Kidney epithelial cell (primary cell): ENCODE measurements around the gene PCBP3. TPM values are rescaled to one million over a fixed set of nuclear protein-coding genes. Genes with fewer than 3 reads are reported as not detected.

Source experiments
- DNase-seq: peaks from one replicate; pipeline ENCODE4 v3.0.0-alpha.2; 2010; ENCODE audit warnings: low read depth
- H3K27me3 ChIP-seq: 2 replicates; pipeline ENCODE4 v1.6.0; 2011; ENCODE audit warnings: low read length; ENCODE audit not compliant: control insufficient read depth, insufficient read depth
- H3K36me3 ChIP-seq: 2 replicates; pipeline ENCODE4 v1.5.1; 2011; ENCODE audit warnings: low read length; ENCODE audit not compliant: control insufficient read depth, insufficient read depth
- H3K4me3 ChIP-seq: 2 replicates; pipeline ENCODE4 v1.5.1; 2011; ENCODE audit warnings: low read depth, mild to moderate bottlenecking, control low read depth, low read length
- total RNA-seq: library from RNA; depleted of rRNA; stranded (reverse); fragments of >200 nt; gene quantifications from 2 replicates; pipeline ENCODE4 v1.2.3, GENCODE V29; 2015
- TF ChIP-seq, protein P1 (sequence below): IDR thresholded peaks from 2 replicates; pipeline ENCODE4 v1.5.1; 2011; ENCODE audit warnings: mild to moderate bottlenecking, moderate library complexity, low read length, control low read depth, inconsistent platforms; ENCODE audit not compliant: insufficient read depth, poor library complexity, severe bottlenecking

Gene PCBP3
- total RNA-seq, 1 donor from 2014 or later = 1.3 TPM

DNA sequence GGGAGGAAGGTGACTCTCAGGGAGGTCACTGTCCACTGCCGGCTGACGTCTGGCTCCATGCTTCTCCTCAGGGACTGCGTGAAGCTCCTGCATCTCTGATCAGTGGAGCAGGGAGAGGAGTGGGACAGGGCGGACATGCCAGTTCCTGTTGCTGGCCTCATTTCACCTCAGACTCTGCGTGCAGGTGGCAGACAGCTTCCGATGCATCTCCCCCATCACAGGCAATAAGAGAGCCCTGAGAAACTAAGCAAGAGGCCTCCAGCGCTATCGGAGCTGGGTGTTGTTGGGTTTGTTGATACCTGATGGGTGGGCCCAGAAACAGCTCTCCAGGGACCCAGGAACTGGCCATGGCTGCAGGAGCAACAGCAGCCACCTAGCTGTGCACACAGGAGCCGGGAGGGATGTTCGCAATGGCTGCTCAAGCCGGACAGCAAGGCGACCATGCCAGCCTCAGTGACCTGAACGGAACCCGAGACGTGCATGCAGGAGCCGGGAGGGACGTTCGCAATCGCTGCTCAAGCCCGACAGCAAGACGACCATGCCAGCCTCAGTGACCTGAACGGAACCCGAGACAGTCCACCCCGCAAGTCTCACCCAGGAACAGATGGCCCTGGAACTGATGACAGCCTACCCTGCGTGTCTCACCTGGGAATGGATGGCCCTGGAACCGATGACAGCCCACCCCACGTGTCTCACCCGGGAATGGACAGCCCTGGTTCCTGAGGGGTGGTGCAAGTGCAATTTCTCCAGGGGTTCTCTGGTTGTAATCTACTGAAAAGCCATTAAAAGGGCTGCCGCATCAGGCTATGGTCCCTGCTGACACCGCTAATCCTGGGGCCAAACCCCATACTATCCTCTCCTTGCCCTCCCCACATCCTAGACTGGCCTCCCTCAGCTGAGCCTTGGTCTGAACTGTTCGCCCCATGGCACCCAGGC is 14.2 kb upstream of the PCBP3 start:
- no peak overlapping the region for H3K4me3 ChIP-seq
- TF ChIP-seq, protein P1, sequence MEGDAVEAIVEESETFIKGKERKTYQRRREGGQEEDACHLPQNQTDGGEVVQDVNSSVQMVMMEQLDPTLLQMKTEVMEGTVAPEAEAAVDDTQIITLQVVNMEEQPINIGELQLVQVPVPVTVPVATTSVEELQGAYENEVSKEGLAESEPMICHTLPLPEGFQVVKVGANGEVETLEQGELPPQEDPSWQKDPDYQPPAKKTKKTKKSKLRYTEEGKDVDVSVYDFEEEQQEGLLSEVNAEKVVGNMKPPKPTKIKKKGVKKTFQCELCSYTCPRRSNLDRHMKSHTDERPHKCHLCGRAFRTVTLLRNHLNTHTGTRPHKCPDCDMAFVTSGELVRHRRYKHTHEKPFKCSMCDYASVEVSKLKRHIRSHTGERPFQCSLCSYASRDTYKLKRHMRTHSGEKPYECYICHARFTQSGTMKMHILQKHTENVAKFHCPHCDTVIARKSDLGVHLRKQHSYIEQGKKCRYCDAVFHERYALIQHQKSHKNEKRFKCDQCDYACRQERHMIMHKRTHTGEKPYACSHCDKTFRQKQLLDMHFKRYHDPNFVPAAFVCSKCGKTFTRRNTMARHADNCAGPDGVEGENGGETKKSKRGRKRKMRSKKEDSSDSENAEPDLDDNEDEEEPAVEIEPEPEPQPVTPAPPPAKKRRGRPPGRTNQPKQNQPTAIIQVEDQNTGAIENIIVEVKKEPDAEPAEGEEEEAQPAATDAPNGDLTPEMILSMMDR = no peak
- peaks cover 9% of the 10 kb centered on the region for H3K27me3 ChIP-seq
- H3K36me3 ChIP-seq = no peaks in the 10 kb centered on the region
- DNase-seq = no peak

DNA sequence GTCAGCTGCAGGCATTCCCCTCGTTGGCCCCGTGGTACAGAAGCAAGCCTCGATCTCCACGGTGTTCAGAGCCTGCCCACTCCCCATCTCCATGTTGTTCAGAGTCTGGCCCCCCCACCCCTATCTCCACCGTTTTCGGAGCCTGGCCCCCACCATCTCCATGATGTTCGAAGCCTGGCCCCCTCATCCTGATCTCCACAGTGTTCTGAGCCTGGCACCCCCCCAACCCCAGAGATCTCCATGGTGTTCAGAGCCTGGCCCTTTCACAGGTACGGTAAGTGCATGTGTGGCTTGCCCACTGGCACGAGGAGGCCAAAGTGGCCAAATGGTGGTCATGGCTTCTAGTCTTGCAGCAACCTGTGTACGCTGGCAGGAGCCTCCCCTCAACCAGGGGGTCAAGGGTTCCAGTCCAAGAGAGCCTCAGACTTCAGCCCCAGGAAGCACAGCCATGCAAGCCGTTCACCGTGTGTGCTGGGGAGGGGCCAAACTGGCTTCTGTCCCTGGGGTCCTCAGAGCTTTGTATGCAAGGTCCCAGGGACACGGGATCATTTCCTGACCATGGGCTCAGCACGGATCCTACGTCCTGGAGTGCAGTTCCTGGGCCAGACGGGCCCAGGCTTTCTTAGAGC is 13.3 kb upstream of the PCBP3 start:
- Histone ChIP-seq H3K27me3 (peaks cover 9% of the 10 kb centered on the region), H3K36me3 (no peaks in the 10 kb centered on the region), H3K4me3 (no peak overlapping the region)
- TF ChIP-seq, protein P1 = no peak
- no peak for DNase-seq

DNA sequence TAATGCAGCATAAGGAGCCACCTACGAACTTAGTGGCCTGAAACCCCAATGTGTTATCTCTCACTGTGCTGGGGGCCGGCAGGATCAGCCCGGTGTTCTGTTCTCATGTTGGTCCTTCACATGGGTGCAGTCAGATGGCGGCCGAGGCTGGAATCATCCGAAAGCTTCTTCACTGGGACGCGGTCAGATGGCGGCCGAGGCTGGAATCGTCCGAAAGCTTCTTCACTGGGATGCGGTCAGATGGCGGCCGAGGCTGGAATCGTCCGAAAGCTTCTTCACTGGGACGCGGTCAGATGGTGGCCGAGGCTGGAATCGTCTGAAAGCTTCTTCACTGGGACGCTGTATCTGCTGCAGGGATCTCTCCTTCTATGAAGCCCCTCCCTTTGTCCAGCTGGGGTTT is 12.6 kb upstream of the PCBP3 start:
- Histone ChIP-seq H3K27me3 (peaks cover 9% of the 10 kb centered on the region), H3K36me3 (no peaks in the 10 kb centered on the region), H3K4me3 (no peak overlapping the region)
- DNase-seq = no peak
- TF ChIP-seq, protein P1 = no peak

DNA sequence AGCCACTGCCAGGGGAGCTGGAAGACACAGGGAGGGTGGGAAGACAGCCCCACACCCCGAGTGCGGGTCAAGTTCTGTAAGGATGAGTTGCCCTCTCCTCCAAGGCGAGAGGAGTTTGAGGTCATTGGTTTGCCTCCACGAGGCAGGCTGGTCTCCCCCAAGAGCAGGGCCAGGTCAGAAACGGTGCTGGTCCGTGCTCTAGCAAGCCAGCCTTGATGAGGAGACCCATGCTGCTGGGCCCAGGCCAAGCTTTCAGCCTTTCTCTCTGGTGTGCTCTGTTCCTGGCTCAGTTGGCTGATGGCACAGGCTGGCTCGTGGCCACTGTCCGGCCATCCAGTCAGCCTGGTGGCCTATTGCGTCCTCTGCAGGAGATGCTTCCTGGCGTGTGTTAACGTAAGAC is 12.0 kb upstream of the PCBP3 start:
- Histone ChIP-seq H3K27me3 (peaks cover 9% of the 10 kb centered on the region), H3K4me3 (no peak overlapping the region), H3K36me3 (no peaks in the 10 kb centered on the region)
- TF ChIP-seq, protein P1 = no peak
- DNase-seq = no peak

DNA sequence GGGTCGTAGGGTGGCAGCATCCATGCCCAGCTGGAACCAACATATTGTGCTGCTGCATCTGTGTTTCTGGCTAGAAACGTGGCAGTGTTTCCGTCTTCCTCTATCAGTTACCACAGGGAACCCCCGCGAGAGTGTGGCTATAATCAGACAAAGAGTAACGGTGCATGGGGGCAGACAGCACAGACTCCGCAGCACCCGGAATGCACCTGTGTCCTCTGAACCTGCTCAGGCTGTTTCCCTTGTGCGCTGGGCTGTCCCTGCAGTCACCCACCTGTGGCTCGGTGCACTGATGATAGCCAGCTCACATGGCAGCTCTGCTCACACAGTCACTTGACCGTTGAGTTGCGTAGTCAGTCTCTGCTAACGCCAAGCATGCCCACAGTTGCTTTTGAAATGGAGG is 11.4 kb upstream of the PCBP3 start:
- H3K27me3 ChIP-seq = peaks cover 9% of the 10 kb centered on the region
- H3K36me3 ChIP-seq = no peaks in the 10 kb centered on the region
- TF ChIP-seq, protein P1 = no peak
- no peak for DNase-seq
- no peak overlapping the region for H3K4me3 ChIP-seq
